SKM-1 (cell line): ENCODE results near the gene TPP1.

Experiments used
- DNase-seq: peaks from one replicate; lab custom pipeline; 2025; ENCODE audit not compliant: unreplicated experiment; lab: John Stamatoyannopoulos, UW

The TPP1 gene

DNA sequence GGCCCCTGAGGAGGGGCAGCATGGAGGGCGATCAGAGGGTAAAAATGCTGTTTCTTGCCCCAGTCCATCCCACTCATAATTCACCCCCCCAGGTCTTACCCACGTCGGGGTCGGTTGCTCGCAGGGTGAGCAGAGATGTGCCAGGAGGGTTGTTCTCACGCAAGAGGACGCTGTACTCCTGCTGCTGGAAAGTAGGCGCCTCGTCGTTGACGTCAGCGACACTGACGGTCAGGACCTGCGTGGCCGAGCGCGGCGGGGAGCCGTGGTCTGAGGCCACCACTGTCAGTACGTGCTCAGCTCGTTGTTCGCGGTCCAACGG lies 10.3 kb upstream of the TPP1 start:
- no peak for DNase-seq

DNA sequence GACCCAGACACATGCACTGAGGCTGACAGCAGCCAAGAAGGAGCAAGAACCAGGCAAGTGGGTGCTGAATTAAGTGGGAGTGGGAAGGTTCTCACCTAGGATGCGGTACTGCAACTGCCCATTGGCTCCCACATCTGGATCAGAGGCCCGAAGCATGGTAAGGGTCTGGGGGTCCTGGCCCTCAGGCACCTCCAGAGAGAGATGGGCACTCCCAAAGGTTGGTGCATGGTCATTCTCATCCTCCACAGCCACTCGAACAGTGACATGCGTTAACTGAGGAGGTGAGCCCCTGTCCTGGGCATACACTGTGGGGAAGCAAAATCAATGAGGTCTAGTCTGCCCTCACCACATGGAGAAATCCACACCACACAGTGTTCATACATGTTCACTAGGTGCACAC lies 9.3 kb upstream of the TPP1 start:
- no peak for DNase-seq

DNA sequence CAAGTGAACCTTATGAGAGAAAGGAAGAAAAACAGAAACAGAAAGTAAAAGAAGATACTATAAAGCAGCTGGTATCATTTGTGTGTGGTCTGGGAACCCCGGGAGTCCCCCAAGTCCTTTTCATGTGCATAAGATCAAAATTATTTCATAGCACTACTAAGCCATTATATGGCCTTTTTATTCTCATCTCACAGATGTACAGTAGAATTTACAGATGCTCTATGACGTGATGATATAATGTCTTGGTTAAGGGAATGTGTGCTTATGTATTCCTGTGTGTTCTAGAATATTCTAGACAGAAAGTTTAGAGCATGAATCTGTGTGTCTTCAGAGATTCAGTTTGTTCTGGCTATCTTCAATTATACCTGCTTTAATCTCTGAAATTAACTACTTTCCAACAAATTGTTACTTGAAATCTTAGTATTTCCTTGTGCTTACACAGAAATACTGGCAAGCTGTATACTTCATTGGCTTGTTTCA lies 8.6 kb upstream of the TPP1 start:
- no peak for DNase-seq

DNA sequence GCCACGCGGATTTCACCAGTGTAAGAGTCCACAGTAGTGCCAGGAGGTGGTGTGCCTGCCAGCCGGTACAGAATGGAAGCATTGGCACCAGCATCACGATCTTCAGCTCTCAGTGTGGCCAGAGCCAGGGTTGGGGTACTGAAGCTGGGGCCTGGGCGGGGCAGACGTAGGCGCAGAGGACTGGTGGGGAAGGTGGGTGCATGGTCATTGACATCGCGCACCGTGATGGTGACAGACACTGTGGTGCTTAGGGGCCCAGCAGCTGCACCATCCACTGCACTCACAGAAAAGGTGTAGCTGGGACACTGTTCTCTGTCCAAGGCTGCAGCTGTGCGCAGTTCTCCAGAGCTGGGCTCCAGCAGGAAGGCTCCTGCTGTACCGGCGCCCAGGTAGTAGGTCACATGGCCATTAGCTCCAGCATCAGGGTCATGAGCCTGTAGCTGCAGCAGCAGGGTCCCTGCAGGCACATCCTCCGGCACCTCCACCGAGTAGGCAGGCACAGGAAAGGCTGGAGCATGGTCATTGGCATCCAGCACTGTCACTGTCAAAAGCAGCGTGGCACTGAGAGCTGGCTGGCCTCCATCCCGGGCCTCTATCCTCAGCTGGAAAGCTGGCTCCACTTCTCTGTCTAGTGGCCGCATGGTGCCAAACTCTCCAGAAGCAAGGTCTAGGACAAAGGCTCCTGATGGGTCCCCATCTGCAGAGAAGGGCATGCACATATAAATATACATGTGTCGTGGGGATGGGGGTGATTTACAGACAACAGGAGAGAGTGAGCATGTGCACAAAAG lies 7.9 kb upstream of the TPP1 start:
- no peak for DNase-seq

DNA sequence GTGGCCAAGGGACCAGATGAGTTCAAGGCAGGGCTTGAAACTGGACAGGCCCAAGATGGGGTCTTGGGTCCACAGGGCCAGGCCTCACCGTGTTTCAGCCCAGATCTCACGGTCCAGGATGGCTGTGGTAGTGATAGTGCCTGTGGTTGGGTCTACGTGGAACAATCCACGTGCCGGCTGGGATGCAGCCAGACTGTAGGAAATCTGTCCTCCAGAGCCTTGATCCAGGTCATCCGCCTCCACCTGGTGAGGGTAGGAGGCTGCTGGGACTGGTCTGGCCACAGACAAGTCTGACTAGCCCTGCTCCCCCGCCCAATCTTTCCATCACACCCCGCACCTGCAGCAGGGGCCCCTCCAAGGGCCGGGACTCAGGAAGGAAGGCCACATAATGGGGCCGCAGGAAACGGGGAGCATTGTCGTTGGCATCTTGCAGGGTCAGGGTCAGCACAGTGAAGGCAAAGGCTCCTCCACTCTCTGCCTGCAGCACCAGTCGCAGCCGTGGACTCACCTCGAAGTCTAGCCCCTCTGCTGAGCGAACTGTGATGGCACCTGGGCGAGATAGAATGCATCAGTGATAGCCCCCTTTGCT lies 6.7 kb upstream of the TPP1 start:
- DNase-seq = no peak

DNA sequence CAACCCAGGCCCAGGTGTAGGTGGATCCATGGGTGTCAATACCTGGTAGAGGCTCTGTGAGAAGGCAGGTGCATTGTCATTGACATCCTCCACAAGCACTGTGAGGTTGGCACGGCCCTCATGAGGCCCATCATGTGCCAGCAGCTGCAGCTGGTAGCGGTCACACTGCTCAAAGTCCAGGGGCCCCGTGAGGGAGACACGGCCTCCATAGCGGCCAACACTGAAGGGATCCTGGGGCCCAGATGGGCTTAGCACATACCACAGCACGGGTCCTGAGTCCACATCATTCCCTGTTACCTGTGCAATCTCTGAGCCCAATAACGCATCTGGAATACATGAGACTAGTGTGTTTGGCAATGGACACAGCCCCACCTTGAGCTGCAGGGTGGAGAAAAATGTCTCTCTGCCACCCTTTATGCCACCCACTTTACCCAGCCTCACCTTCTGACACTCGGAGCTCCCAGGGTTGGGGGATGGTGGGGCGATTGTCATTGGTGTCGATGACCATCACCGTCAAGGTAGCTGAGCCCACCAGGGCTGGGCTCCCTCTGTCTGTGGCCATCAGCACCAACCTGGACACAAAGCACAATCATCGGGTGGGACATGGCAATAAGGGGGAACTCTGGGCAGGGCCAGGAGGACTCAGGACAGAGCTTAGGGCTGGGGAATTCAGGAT lies 6.1 kb upstream of the TPP1 start:
- DNase-seq = no peak

DNA sequence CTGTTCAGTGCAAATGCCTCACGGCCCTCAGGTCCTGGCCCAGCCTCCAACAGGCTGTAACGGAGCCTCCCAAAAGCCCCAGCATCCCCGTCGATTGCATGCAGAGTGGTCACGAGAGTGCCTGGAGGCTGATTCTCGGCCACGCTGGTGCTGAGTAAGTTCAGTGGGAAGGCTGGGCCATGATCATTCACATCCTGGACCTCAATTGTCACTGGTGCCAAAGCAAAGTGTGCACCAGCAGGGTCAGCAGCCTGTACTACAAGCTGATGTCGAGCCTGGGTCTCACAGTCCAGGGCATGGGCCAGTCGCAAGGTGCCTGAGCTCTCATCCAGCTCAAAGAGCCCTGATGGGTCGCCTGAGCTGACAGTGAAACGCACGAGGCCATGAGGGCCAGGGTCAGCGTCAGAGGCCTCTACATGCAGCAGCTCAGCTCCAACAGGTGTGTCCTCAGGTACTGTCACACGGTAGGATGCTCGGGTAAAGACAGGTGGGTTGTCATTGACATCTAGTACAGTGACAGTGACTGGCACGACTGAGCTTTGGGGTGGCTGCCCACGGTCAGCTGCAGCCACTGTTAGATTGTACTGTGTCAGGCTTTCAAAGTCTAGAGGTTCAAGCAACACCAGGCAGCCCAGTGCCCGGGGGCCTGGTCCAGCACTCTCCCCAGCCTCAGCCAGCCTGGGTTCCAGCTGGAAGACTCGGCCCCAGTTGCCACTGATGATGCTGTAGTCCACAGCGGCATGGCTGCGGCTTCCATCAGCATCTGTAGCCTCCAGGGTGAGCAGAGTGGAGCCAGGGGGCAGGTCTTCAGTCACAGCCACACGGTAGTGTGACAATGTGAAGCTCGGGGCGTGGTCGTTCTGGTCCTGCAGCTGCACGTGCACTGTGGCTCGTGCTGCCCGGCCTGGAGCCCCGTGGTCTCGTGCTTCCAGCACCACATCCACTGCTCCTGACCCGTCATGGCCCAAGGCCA lies 4.5 kb upstream of the TPP1 start:
- DNase-seq = no peak

DNA sequence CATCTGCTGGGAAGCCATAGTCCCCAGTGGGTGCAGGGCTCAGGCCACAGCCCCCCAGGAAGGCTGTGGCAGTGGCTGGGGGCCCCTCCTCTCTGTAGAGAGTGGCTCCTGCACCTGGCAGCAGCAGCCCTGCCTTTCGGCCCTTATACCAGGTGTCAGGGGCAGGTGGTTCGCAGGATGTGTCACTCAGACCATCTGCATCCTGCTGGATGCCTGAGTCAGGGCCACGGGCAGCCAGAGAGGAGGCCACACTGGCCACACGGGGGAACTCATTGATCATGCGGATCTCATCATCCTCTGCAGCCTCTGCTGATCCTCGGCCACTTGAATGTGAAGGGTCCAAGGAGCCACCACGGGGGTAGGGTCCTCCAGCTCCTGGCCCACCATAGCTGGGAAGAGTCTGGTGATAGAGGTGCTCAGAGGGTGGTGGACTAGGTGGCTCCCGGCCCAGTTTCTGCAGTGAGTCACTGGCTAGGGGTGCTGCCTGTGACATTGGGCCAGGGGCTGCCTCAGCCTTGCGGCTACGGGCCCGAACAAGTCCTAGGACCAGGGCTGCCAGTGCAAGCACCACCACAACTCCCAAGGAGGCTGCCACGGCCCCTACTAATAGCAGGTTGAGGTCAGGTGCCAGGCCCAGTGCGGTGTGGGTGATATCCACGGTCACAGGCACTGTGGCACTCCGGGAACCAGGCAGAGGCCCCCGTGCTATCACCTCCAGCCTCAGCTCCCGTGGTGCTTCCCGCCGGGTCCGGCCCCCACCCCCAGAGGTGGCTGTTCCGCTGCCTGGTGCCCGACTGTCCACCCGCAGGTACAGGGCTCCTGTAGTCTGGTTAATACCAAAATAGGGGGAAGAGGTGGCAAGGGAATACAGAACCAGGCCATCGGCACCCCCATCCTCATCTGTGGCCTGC lies 3.3 kb upstream of the TPP1 start:
- no peak for DNase-seq

DNA sequence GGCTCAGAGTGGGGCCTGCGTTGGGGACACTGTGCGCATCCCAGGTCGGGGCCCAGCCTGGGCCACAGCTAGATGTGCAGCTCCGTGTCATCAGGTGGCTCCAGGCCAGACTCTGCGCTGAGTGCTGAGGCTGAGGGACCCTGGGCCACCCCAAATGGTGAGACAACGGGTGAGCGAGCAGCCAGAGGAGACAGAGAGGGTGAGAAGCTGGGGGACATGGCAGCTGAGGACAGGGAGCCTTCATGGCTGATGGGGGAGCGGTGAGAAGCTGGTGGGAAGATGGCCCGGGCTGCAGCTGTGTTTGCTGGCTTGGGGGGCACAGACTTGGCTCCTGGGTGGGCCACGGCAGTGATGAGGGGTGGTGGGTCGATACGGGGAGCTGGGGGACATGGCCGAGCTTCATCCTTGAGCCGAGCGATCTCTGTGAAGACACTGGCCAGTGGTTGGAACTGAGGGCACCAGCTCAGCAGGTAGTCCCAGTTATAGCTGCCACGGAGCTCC lies 2.5 kb upstream of the TPP1 start:
- DNase-seq = no peak

DNA sequence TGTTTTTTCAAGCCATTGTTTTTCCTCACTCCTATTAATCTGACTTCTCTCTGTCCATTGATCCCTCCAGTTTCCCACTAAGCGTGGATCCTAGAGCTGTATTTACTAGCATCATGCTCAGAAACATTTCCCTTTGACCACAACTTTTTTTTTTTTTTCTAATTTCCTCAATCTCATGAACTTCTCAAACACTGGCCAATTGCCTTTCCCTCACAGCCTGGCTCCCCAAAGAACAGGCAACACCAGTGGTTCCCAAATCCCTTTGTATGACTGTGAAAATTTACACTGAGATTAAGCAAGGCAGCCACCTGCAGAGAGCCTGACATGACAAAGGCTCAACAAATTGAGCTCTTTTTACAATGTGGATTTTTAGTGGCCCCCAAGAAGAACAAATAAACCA lies 1.4 kb upstream of the TPP1 start:
- no peak for DNase-seq

DNA sequence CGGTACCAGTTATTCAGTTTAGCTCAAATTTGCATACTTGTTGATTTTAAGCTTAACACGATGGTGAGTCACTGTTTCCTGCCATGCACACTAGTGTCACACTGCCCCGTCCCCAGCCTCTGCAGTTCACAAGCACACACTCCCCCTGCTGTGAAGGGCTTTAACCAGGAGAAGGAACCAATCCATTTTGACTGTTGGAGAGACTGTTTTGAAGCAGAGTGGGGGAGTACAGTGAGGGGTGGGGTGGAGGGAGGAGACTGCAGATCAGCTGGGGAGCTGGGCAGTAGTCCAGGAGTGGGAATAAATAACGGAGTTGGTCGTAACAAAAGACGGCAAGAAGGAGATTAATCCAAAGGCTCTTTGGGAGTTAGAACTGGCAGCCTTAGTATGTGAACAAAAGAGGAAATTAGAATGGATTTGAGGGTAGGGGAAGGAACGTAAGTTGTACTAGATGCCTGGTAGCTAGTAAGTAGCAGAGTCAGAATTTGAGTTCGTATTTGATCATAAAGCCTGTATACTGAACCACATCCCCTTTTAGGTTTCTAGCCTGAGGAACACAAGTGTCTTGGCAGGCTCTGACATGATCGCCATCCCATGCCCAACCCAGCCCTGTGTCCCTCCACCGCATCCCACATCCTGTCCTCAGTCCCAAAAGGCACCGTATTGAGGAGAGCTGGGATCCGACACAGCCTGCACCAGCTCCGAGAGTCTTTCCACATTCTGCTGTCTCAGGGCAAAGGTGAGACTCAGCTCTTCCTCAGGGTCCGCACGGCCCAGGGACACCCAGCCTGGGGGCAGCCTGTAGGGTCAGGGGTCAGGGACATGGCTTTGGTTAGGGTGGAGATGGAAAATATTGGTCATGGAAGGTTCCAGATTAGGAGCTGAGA lies 862 bp downstream of the TPP1 start:
- no peak for DNase-seq

DNA sequence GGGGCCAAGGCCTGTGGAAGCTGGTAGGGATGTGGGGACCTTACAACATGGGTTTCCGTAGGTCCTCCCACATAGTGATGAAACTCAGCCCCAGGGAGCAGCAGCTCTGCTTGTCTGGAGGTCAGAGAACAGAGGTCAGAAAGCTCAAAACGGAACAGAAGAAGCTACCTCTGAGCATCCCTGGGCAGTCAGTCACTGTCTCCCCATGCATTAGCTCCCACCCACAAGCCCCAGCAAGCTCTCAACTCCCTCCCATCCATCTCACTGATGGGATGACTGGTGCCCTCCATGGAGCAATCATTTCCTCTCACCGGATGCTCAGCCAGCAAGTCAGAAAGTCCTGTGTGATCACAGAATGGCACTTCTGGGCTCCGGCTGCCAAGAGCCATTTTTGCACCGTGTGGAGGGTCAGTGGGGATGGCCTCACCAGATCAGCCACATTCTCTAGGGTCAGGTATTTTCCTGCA lies 1.9 kb downstream of the TPP1 start:
- no peak for DNase-seq

DNA sequence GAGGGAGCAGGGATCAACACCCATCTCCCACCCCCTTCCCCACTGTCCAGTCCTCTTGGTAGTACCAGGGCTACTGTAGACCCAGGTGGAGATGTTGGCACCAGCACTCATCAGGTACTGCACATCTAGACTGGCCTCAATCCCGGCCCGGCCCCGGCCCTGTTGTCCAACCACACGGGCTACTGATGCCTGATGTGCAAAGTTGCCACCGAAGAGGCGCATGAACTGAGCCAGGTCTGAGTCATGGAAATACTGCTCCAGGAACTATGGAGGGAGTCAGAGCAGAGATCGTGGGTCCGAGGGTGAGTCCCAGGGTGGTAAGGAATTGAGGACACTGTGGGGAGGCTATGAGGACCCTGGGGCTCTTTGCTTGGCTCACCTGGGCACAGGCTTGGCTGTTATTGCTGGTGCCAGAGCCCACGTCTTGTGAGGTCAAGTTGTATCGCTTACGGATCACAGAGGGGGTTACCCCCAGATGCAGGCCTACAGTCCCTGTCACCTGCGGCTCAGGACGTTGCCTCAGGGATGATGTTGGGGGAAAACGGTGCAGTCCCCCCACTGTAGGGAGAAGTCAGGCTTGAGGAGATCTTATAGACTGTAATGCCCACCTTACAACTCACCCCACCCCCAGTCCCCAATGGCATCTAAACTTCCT lies 2.5 kb downstream of the TPP1 start:
- no peak for DNase-seq

DNA sequence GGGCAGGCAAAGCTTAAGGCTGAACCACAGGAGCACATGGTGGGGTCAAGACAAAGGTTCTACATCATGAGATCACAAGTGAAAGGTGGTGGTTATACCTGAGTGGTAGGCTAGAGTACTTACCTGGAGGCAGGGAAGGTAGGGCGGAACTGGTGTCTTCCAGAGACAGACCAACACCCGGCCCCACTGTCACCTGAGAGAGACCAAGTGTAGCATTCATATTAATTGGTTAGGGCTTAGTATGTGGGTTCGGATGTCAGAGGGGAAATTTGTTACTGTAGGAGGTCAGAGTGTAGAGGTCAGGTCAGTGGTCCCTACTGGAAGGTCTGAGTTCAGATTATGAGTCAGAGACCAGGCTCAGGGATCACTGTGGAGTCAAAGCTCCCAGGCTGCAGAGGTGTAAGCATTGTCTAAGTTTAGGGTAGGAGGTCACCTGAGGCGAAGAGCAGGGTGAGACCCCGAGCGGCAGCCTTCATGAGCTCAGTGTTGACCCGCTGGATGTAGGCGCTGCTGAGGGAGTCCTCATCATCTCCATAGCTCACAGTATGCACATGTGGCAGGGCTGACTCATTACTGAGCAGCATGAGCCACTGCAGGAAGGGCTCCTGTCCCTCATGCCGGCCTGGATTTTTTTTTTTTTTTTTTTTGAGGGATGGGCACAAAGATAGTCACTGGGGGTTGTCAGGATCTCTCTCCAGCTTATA lies 3.2 kb downstream of the TPP1 start:
- DNase-seq = no peak

DNA sequence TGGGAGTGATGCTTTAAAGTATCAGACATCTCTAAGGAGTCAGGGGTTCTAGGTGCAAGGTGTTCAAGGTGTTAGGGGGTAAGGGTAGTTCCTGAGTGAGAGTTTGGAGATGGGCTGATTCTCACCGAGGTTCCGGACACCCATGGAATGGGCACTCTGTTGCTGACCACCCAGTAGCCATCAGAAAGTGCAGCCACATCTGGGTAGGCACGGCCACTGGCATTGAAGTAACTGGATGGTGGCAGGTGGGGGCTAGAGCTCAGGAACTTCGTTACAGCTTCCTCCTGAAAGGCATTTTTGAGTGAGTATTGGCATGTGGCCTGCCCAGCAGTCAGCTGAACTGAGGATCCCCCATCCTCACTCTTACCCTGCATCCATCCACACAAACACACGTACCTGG lies 4.2 kb downstream of the TPP1 start:
- DNase-seq = no peak

DNA sequence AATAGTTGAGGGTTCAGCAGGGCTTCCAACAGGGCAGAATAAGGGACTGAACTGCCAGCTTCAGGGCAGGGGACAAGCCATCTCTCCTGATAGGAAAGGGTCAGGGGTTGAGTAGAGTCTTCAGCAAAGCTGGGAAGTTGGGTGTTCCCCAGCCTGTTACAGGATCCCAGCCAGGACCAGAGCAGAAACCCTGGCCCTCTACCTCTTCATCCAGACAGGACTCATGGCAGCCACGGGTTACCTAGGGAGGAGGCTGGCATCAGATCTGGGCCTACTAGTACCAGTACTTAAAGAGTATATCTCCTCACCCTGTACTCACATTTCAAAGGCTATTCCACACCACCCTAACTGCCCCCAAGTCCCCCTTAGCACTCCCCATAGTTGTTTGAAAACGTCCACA lies 4.8 kb downstream of the TPP1 start:
- no peak for DNase-seq

DNA sequence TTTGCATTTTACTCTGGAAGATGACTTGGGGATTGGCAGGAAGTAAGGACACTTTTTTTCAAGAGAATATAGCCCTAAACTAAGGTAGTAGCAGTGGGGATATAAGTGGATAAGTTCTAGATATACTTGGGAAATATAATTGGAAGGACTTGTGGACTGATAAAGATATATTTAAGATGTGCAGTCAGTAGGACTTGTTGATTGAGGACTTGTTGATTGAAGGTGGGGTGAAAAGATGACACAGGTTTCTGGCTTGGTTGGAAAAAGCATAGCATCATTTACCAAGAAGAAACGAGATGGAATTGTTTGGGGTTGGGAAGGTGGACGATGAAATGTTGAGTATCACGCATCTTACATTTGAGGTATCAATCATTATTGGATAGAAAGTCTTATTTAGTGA lies 5.7 kb downstream of the TPP1 start:
- DNase-seq = no peak
